Adrenal gland (tissue), 5 donors: ENCODE data around the gene PRKCA.

ENCODE experiments used
- CTCF ChIP-seq, 6 experiments: fragments of 450-650 bp in 4 of 6; fragments of 200-600 bp in 2 of 6; sonication (generic) in 1 of 6; IDR thresholded peaks; 1 replicate in 5 of 6; 2 replicates in 1 of 6; pipeline versions ENCODE4 v1.5.1 to v1.8.0; 2016 to 2021; ENCODE audit warnings: antibody characterized with exemption in 6 of 6, mild to moderate bottlenecking in 2 of 6, moderate library complexity in 1 of 6
- POLR2A ChIP-seq, 2 donors: fragments of 450-650 bp; IDR thresholded peaks; one replicate each; pipeline ENCODE4 v1.6.1; 2017; ENCODE audit warnings: antibody characterized with exemption in 2 of 2, mild to moderate bottlenecking in 2 of 2, moderate library complexity in 1 of 2
- donor health status: DM: no; HTN: no; CAD: no.

GRCh38 chr17:66764506-66764905 is 462.1 kb downstream of the PRKCA start:
- TF ChIP-seq CTCF (IDR thresholded peaks at IDR 0.05), result no peak
- no peak for TF ChIP-seq POLR2A (IDR thresholded peaks at IDR 0.05)
